Trophoblast cell (in vitro differentiated cells and primary cell): ENCODE measurements around the gene DAAM2.

Experiments used
- DNase-seq, 2 donors: peaks; one replicate each; pipeline ENCODE4 v3.0.0-alpha.2; 2016
- H2AFZ ChIP-seq: 2 replicates; pipeline ENCODE4 v1.6.1; 2013; ENCODE audit warnings: low read length, moderate library complexity, mild to moderate bottlenecking; ENCODE audit not compliant: insufficient read depth, poor library complexity
- H2AK5ac ChIP-seq: 2 replicates; pipeline ENCODE4 v1.6.1; 2013; ENCODE audit warnings: mild to moderate bottlenecking, low read length
- H2BK120ac ChIP-seq: 2 replicates; pipeline ENCODE4 v1.6.1; 2013; ENCODE audit warnings: low read length, mild to moderate bottlenecking, moderate library complexity; ENCODE audit not compliant: insufficient read depth, poor library complexity
- H2BK12ac ChIP-seq: 2 replicates; pipeline ENCODE4 v1.6.1; 2013; ENCODE audit warnings: mild to moderate bottlenecking, low read length, moderate library complexity
- H2BK5ac ChIP-seq: 2 replicates; pipeline ENCODE4 v1.6.1; 2013; ENCODE audit warnings: low read length, low read depth, moderate library complexity, mild to moderate bottlenecking; ENCODE audit not compliant: poor library complexity
- H3K14ac ChIP-seq: 2 replicates; pipeline ENCODE4 v1.6.1; 2013; ENCODE audit warnings: mild to moderate bottlenecking, low read length
- H3K18ac ChIP-seq: 2 replicates; pipeline ENCODE4 v1.6.1; 2013; ENCODE audit warnings: mild to moderate bottlenecking, low read length
- H3K23ac ChIP-seq: 2 replicates; pipeline ENCODE4 v1.6.1; 2013; ENCODE audit warnings: low read length
- H3K27ac ChIP-seq: 2 replicates; pipeline ENCODE4 v1.5.1; 2013; ENCODE audit warnings: low read depth, mild to moderate bottlenecking, inconsistent platforms, low read length, moderate library complexity
- H3K27me3 ChIP-seq: 2 replicates; pipeline ENCODE4 v1.6.1; 2013; ENCODE audit warnings: inconsistent platforms, mild to moderate bottlenecking, low read length, moderate library complexity; ENCODE audit not compliant: insufficient read depth
- H3K36me3 ChIP-seq, 2 experiments: 1 replicate in 1 of 2; 2 replicates in 1 of 2; pipeline ENCODE4 v1.6.1; 2013; ENCODE audit warnings: low read length in 2 of 2, mild to moderate bottlenecking in 2 of 2, moderate library complexity in 1 of 2; ENCODE audit not compliant: insufficient read depth in 2 of 2, control insufficient read depth in 1 of 2
- H3K4ac ChIP-seq: 2 replicates; pipeline ENCODE4 v1.6.1; 2013; ENCODE audit warnings: low read depth, mild to moderate bottlenecking, low read length, moderate library complexity
- H3K4me1 ChIP-seq, 2 experiments: 1 replicate in 1 of 2; 2 replicates in 1 of 2; pipeline ENCODE4 v1.6.1; 2013; ENCODE audit warnings: low read length in 2 of 2, mild to moderate bottlenecking in 2 of 2, moderate library complexity in 1 of 2; ENCODE audit not compliant: insufficient read depth in 2 of 2, control insufficient read depth in 1 of 2
- H3K4me2 ChIP-seq: 2 replicates; pipeline ENCODE4 v1.6.1; 2013; ENCODE audit warnings: inconsistent platforms, mild to moderate bottlenecking, low read length, moderate library complexity
- H3K4me3 ChIP-seq: 2 replicates; pipeline ENCODE4 v1.5.1; 2013; ENCODE audit warnings: mild to moderate bottlenecking, low read depth, low read length, inconsistent platforms
- H3K79me1 ChIP-seq: one replicate; pipeline ENCODE4 v1.6.1; 2013; ENCODE audit warnings: low read length
- H3K79me2 ChIP-seq: 2 replicates; pipeline ENCODE4 v1.6.1; 2013; ENCODE audit warnings: low read length, mild to moderate bottlenecking; ENCODE audit not compliant: control insufficient read depth, insufficient read depth, poor library complexity
- H3K9ac ChIP-seq: 2 replicates; pipeline ENCODE4 v1.6.1; 2013; ENCODE audit warnings: mild to moderate bottlenecking, low read length
- H3K9me3 ChIP-seq: 2 replicates; pipeline ENCODE4 v1.6.1; 2013; ENCODE audit warnings: low read depth, mild to moderate bottlenecking, control low read depth, inconsistent platforms, low read length; ENCODE audit not compliant: insufficient read depth
- H4K12ac ChIP-seq: 2 replicates; pipeline ENCODE4 v1.6.1; 2013; ENCODE audit warnings: low read depth, mild to moderate bottlenecking, low read length, moderate library complexity
- H4K8ac ChIP-seq: 2 replicates; pipeline ENCODE4 v1.6.1; 2013; ENCODE audit warnings: low read depth, mild to moderate bottlenecking, low read length, moderate library complexity
- H4K91ac ChIP-seq: one replicate; pipeline ENCODE4 v1.6.1; 2013; ENCODE audit warnings: low read depth, mild to moderate bottlenecking, low read length, moderate library complexity
- WGBS: extraction: QIAGEN DNeasy Blood & Tissue Kit; methylation state at CpG from one replicate; pipeline ENCODE4 v1.1.7; 2013; ENCODE audit warnings: missing lambda C conversion rate; ENCODE audit not compliant: insufficient read length, insufficient coverage; ENCODE audit errors: extremely low coverage; 5-methylcytosine and 5-hydroxymethylcytosine counted together

DAAM2 gene

DNA sequence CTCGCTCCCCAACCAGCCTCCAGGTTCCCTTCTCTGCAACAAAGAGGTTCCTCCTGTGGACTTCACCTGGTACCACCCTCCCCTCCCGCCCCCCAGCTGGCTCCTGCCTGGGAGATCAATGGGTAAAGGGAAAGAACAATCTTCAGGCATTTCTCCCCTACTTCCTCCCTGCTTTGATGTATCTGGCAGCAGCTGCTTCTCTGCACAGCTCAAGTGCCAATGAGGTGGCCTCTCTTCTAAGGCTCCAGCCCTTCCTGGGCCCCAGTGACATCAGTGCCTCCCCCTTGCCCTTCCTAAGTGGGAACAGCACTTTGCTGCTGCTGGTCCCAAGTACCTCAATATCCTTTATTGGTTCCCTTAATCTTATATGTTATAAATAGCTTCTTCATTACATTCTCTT, 118.6 kb downstream of the DAAM2 start:
- no peak overlapping the region for H4K8ac ChIP-seq
- no peak overlapping the region for H3K4me3 ChIP-seq
- no peak overlapping the region for H3K9ac ChIP-seq
- no peak overlapping the region for H3K23ac ChIP-seq
- no peaks in the 10 kb centered on the region for H3K79me1 ChIP-seq
- H2AFZ ChIP-seq: no peak overlapping the region
- H3K4me2 ChIP-seq: no peak overlapping the region
- H2BK12ac ChIP-seq: no peak overlapping the region
- H3K14ac ChIP-seq: no peak overlapping the region
- no peak overlapping the region for H3K18ac ChIP-seq
- WGBS: no CpG with 5 or more reads among the region's 2 CpGs
- H4K91ac ChIP-seq: no peak overlapping the region
- no peak for DNase-seq
- H3K4ac ChIP-seq: no peak overlapping the region
- H4K12ac ChIP-seq: no peak overlapping the region
- H3K9me3 ChIP-seq: no peaks in the 10 kb centered on the region
- no peak overlapping the region for H2BK5ac ChIP-seq
- no peak overlapping the region for H2AK5ac ChIP-seq
- H3K4me1 ChIP-seq: no peaks in the 10 kb centered on the region
- H3K36me3 ChIP-seq: peaks cover 0 to 5% of the 10 kb centered on the region in 2 experiments
- H3K79me2 ChIP-seq: no peaks in the 10 kb centered on the region
- H3K27ac ChIP-seq: no peak overlapping the region
- no peaks in the 10 kb centered on the region for H3K27me3 ChIP-seq
- no peak overlapping the region for H2BK120ac ChIP-seq

DNA sequence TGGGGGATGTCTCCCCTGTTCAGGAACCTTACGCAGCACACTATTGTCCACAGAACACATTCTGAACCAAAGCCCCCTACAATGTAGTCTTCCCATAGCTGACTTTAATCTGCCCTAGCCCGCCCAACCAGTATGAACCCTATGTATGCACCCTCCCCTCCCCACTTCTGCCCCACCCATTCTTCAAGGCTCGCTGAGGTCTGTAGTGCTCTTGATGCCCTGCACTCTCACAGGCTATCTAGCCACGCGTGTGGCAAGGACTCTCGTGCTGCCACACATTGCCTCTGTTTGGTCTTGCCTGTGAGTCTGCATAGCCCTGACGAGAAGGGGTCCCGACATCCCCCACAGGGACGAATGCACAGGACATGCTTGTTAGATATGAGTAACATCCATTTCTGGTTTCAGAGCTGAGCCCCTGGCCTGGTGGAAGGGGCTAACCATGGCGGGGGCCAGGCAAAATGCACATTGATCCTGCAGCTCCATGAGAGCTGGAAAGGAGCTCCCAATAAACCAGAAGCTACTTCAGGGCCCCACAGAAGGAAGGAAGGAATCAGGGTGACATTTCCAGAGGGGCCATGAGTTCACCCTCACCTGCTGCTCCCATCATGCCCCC, 119.4 kb downstream of the DAAM2 start:
- H3K79me2 ChIP-seq: no peaks in the 10 kb centered on the region
- no peak overlapping the region for H2AK5ac ChIP-seq
- H3K18ac ChIP-seq: no peak overlapping the region
- H3K9me3 ChIP-seq: no peaks in the 10 kb centered on the region
- H3K4me3 ChIP-seq: no peak overlapping the region
- no peak overlapping the region for H2BK12ac ChIP-seq
- H3K36me3 ChIP-seq: peaks cover 0 to under 1% of the 10 kb centered on the region in 2 experiments
- no peak overlapping the region for H4K8ac ChIP-seq
- H3K4me2 ChIP-seq: no peak overlapping the region
- H3K27ac ChIP-seq: no peak overlapping the region
- no peaks in the 10 kb centered on the region for H3K27me3 ChIP-seq
- H3K14ac ChIP-seq: no peak overlapping the region
- H3K79me1 ChIP-seq: no peaks in the 10 kb centered on the region
- no CpG with 5 or more reads among the region's 10 CpGs for WGBS
- H3K4me1 ChIP-seq: no peaks in the 10 kb centered on the region
- H2AFZ ChIP-seq: no peak overlapping the region
- H2BK5ac ChIP-seq: no peak overlapping the region
- DNase-seq: no peak
- no peak overlapping the region for H2BK120ac ChIP-seq
- no peak overlapping the region for H3K23ac ChIP-seq
- no peak overlapping the region for H4K12ac ChIP-seq
- H3K4ac ChIP-seq: no peak overlapping the region
- no peak overlapping the region for H3K9ac ChIP-seq
- no peak overlapping the region for H4K91ac ChIP-seq

DNA sequence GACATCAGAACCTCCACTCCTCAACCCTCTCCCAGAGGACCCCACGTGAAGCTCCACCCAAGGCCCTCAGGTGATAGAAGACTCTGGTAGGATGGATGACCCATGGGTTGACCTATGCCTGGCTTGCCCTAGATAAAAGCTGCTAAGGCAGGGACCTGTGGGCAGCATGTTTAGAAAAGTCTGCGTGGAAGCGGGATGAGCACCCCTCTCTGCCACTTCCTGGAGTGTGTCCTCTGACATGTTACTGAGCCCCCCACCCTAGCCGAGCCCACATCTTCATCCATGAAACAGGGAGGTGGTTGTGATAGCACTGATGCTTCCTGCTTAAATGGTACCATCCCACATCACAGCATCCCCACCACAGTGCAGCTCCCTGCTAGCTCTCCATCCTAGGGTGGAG, 120.3 kb downstream of the DAAM2 start:
- H3K79me1 ChIP-seq: no peaks in the 10 kb centered on the region
- H4K12ac ChIP-seq: no peak overlapping the region
- H3K14ac ChIP-seq: no peak overlapping the region
- no peaks in the 10 kb centered on the region for H3K36me3 ChIP-seq
- H3K27ac ChIP-seq: no peak overlapping the region
- H3K4me3 ChIP-seq: no peak overlapping the region
- H2AK5ac ChIP-seq: no peak overlapping the region
- no peak overlapping the region for H2BK12ac ChIP-seq
- H2AFZ ChIP-seq: no peak overlapping the region
- H4K91ac ChIP-seq: no peak overlapping the region
- H3K9me3 ChIP-seq: no peaks in the 10 kb centered on the region
- H3K18ac ChIP-seq: no peak overlapping the region
- no CpG with 5 or more reads among the region's 4 CpGs for WGBS
- H2BK120ac ChIP-seq: no peak overlapping the region
- H3K27me3 ChIP-seq: no peaks in the 10 kb centered on the region
- no peak overlapping the region for H2BK5ac ChIP-seq
- H4K8ac ChIP-seq: no peak overlapping the region
- peaks cover 2 to 4% of the 10 kb centered on the region in 2 experiments for H3K4me1 ChIP-seq
- no peak overlapping the region for H3K4me2 ChIP-seq
- H3K23ac ChIP-seq: no peak overlapping the region
- no peak overlapping the region for H3K4ac ChIP-seq
- H3K79me2 ChIP-seq: no peaks in the 10 kb centered on the region
- no peak for DNase-seq
- H3K9ac ChIP-seq: no peak overlapping the region

DNA sequence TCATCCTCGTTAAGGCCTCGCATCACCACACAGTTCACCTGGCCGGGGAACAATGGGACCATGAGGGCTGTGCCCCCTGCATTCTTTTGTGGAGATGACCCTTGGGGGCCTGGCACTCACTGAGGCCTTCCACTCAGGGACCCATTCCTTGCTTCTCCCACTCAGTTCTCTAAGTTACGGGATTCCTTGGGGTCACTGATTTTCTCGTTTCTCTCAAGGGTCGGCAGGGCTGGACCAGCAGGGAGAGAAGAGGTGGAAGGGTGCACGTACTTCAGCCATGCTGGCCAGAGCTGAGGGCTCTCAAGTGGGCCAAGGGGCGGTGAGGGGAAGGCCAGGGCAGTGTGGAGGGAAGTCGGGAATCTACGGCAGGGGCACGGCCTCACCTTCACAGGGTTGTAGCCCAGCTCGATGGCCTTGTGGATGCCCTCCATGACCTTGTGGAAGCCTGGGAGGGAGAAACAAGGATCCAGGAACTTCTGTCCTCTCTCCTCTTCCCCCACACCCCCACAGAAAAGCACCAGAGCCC, 121.3 kb downstream of the DAAM2 start:
- no peak overlapping the region for H2BK12ac ChIP-seq

More for the DNA sequence above, 121.3 kb downstream of the DAAM2 start:
- H3K23ac ChIP-seq: no peak overlapping the region
- no peak overlapping the region for H2AFZ ChIP-seq
- no CpG with 5 or more reads among the region's 12 CpGs for WGBS
- no peak overlapping the region for H3K27ac ChIP-seq
- no peak overlapping the region for H2AK5ac ChIP-seq
- H3K4ac ChIP-seq: no peak overlapping the region
- no peak overlapping the region for H3K4me3 ChIP-seq
- no peaks in the 10 kb centered on the region for H3K27me3 ChIP-seq
- H3K14ac ChIP-seq: no peak overlapping the region
- no peak overlapping the region for H3K4me2 ChIP-seq
- H4K12ac ChIP-seq: no peak overlapping the region
- no peak overlapping the region for H3K18ac ChIP-seq
- H3K79me2 ChIP-seq: no peaks in the 10 kb centered on the region
- H4K91ac ChIP-seq: no peak overlapping the region
- no peak overlapping the region for H2BK120ac ChIP-seq
- peaks cover 2 to 4% of the 10 kb centered on the region in 2 experiments for H3K4me1 ChIP-seq
- no peaks in the 10 kb centered on the region for H3K36me3 ChIP-seq
- DNase-seq: no peak
- no peaks in the 10 kb centered on the region for H3K9me3 ChIP-seq
- H2BK5ac ChIP-seq: no peak overlapping the region
- H3K79me1 ChIP-seq: no peaks in the 10 kb centered on the region
- no peak overlapping the region for H4K8ac ChIP-seq
- H3K9ac ChIP-seq: no peak overlapping the region
